ENCODE measurements around the gene CPTP. TPM values are rescaled to one million over a fixed set of nuclear protein-coding genes. Genes with fewer than 3 reads are reported as not detected.
A peak's percentile ranks its signal among the peaks of the same experiment; 100 is the strongest.

The CPTP gene
- total and polyA plus RNA-seq, 7 experiments from 2014 or later = 11.5 to 29.3 (median 19.1) TPM

DNA sequence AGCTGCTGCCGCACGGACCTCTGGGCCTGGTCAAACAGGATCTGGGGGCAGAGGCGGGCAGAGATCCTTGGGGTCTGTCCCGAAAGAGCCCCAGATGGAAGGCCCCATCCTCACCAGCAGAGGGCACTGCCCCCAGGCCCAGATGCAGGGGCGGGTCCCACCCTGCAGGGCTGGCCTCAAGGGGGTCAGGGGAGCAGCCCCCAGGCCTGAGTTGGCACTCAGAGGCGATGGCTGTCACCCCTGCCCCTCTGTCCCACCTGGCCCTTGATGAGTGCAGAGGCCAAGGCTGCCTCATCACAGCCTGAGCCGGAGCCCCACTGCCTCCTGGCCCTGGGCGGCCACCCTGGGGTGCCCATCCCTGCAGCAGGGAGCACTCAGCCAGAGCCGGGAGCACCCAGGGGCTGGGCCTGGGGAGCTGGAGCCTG is 22.6 kb upstream of the CPTP start:
- DNase-seq = no peak
- Mint-ChIP-seq H3K27me3 (no peaks in the 10 kb centered on the region), H3K4me1 (peaks cover 11 to 22% (median 16%) of the 10 kb centered on the region in 7 donors), H3K4me3 (no peak overlapping the region), H3K27ac (no peak overlapping the region), H3K9me3 (peaks cover 0 to under 1% (median 0%) of the 10 kb centered on the region in 11 donors), H3K36me3 (peaks cover 0 to 4% (median 0%) of the 10 kb centered on the region in 5 donors)
- CTCF ChIA-PET = no interaction called here
- peaks cover 0 to 4% (median 0%) of the 10 kb centered on the region in 3 experiments for H3K36me3 ChIP-seq (ENCODE audit: control insufficient read depth in 2 of 3, insufficient read depth in 3 of 3, low read length in 3 of 3)
- POLR2A ChIA-PET = no interaction called here
- ATAC-seq = no peak
- peaks cover 21 to 25% of the 10 kb centered on the region in 2 donors for H3K4me1 ChIP-seq (ENCODE audit: control insufficient read depth in 2 of 2, insufficient read depth in 2 of 2, low read length in 2 of 2)
- H3K9me3 ChIP-seq (ENCODE audit: control insufficient read depth in 2 of 3, low read length in 3 of 3) = no peaks in the 10 kb centered on the region
- intact Hi-C loops (cut with micrococcal nuclease) = loop anchor here in 1 of 2 donors (10.0 kb wide), 1 partner anchor 287 kb away; the partner anchor contains the start of gene ISG15
- no peaks in the 10 kb centered on the region for H3K27me3 ChIP-seq (ENCODE audit: control insufficient read depth in 2 of 2, insufficient read depth in 2 of 2, low read length in 2 of 2)
- H3K27ac ChIP-seq (ENCODE audit: low read depth, low read length) = no peak overlapping the region
- H3K4me3 ChIP-seq (ENCODE audit: low read length) = no peak overlapping the region

DNA sequence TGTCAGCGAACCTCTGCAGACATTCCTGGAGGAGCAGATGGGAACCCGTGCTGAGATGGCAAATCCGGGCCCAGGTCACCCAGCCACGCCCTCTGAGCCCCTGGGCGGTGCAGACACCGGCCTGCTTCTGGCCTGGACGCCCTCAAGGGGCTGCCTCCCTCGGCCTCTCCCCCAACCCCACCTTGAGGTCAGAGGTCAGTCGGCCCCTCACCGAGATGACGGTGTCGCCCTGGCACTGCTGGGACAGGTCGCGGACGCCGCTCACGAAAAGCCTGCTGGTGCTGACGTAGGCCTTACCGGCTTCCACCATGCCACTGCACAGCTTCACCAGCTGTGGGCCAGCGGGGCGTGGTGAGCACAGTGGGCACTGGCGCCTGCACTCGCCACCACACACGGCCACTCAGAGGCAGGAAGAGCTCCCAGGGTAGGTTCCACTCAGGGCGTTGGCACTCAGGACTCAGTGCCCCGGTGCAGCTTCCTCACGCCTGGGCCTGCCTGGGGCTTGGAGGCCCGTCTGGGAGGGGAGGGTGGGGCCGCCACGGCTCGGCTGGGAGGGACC is 21.6 kb upstream of the CPTP start:
- no peaks in the 10 kb centered on the region for H3K27me3 Mint-ChIP-seq
- no peak overlapping the region for H3K4me3 Mint-ChIP-seq
- H3K27ac ChIP-seq (ENCODE audit: low read depth, low read length) = no peak overlapping the region
- H3K36me3 ChIP-seq (ENCODE audit: control insufficient read depth in 2 of 3, insufficient read depth in 3 of 3, low read length in 3 of 3) = peaks cover 0 to 1% (median 0%) of the 10 kb centered on the region in 3 experiments
- ChIA-PET CTCF (no interaction called here), POLR2A (interaction anchor here (1.3 kb wide), 1 partner anchor 11 kb away, joined by 3 read pairs; no protein-coding TSS in a partner anchor)
- H3K4me1 ChIP-seq (ENCODE audit: control insufficient read depth in 2 of 2, insufficient read depth in 2 of 2, low read length in 2 of 2) = peaks cover 23 to 29% of the 10 kb centered on the region in 2 donors
- ATAC-seq (no peak), DNase-seq (no peak)
- H3K4me1 Mint-ChIP-seq = peaks cover 11 to 24% (median 18%) of the 10 kb centered on the region in 7 donors
- no peaks in the 10 kb centered on the region for H3K27me3 ChIP-seq (ENCODE audit: control insufficient read depth in 2 of 2, insufficient read depth in 2 of 2, low read length in 2 of 2)
- no peak overlapping the region for H3K27ac Mint-ChIP-seq
- H3K9me3 Mint-ChIP-seq = peaks cover 0 to 2% (median 0%) of the 10 kb centered on the region in 11 donors
- intact Hi-C loops (cut with micrococcal nuclease) = loop anchor here in 1 of 2 donors (10.0 kb wide), 1 partner anchor 288 kb away; the partner anchor contains the start of gene ISG15
- H3K36me3 Mint-ChIP-seq = peaks cover 0 to 4% (median 0%) of the 10 kb centered on the region in 5 donors
- H3K9me3 ChIP-seq (ENCODE audit: control insufficient read depth in 2 of 3, low read length in 3 of 3) = no peaks in the 10 kb centered on the region
- no peak overlapping the region for H3K4me3 ChIP-seq (ENCODE audit: low read length)

DNA sequence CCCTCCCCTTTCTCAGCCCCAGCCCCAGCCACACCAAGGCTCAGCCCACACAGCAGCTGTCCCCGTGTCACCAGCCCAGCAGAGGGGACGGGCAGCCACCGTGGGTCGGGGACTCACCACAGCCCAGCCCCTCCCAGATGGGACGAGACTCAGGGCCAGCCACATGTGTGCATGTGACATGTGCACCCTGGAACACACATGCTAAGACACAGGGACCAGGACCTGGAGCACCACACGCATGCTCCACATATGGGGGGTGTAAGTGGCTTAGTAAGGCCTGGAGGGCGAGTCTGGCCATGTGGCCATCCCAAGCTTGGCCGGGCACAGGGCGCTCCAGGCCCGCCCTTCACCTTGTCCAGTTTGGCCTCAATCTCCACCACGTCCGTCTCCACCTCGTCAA is 20.9 kb upstream of the CPTP start:
- Histone ChIP-seq H3K9me3 (ENCODE audit: control insufficient read depth in 2 of 3, low read length in 3 of 3) (no peaks in the 10 kb centered on the region), H3K4me3 (ENCODE audit: low read length) (no peak overlapping the region), H3K4me1 (ENCODE audit: control insufficient read depth in 2 of 2, insufficient read depth in 2 of 2, low read length in 2 of 2) (peaks cover 23 to 29% of the 10 kb centered on the region in 2 donors), H3K27me3 (ENCODE audit: control insufficient read depth in 2 of 2, insufficient read depth in 2 of 2, low read length in 2 of 2) (no peaks in the 10 kb centered on the region), H3K36me3 (ENCODE audit: control insufficient read depth in 2 of 3, insufficient read depth in 3 of 3, low read length in 3 of 3) (no peaks in the 10 kb centered on the region), H3K27ac (ENCODE audit: low read depth, low read length) (no peak overlapping the region)
- ChIA-PET POLR2A (interaction anchor here (0.9 to 1.3 kb wide), 2 partner anchors 12 to 50 kb away, joined by 3 read pairs; no protein-coding TSS in a partner anchor), CTCF (interaction anchor here (0.6 kb wide), 1 partner anchor 150 kb away, joined by 6 read pairs; no protein-coding TSS in a partner anchor)
- intact Hi-C loops (cut with micrococcal nuclease) = loop anchor here in 1 of 2 donors (10.0 kb wide), 1 partner anchor 289 kb away; the partner anchor contains the start of gene ISG15
- Mint-ChIP-seq H3K4me1 (peaks cover 11 to 24% (median 18%) of the 10 kb centered on the region in 7 donors), H3K9me3 (peaks cover 0 to 2% (median 0%) of the 10 kb centered on the region in 11 donors), H3K36me3 (peaks cover 0 to 4% (median 0%) of the 10 kb centered on the region in 5 donors), H3K27ac (no peak overlapping the region), H3K4me3 (peak overlapping the region in 1 of 10 donors; percentile 56), H3K27me3 (no peaks in the 10 kb centered on the region)
- ATAC-seq (no peak), DNase-seq (no peak)

DNA sequence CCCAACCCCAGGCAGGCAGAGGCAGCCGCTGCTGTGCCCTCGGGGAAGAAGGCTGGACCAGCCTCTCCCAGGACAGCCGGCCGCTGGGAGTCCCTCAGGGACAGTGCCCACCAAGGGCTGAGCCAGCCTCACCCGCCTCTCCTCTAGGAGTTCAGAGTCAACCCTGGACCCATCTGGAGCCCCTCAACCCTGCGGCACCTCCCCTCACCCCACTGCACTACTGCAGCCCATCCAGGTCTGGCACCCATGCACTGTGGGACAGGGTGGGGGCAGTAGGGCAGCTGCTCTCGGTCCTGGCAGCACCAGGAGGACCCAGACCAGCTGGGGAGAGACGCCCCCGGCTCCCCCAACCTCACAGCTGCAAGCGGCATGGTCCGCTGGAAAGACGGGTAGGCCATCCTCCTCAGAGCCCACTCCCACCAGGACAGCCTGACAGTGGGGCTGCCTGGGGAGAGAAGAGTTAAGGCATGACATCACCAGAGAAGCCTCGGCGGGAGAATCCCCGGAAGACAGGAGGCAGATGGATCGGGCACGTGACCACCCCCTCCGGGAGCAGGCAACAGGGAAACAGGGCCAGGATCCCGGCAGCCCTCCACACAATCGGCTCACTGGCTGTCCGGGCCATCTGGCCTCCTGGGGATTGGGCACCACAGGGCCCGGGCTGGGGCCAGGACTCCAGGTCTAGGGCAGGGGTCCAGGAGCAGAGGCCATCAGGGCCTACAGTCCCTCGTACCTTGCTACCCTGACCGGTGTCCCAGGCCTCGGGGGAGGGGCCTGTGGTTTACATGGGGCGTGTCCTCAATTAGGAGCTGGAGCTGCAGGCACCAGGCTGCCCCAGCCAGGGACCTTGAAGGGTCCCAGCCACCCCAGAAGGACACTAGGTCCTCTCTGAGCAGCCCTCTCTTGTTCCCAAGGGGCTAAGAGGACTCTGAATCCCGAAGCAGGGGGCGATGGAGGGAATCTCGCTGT is 20.0 kb upstream of the CPTP start:
- Histone ChIP-seq H3K27me3 (ENCODE audit: control insufficient read depth in 2 of 2, insufficient read depth in 2 of 2, low read length in 2 of 2) (no peaks in the 10 kb centered on the region), H3K36me3 (ENCODE audit: control insufficient read depth in 2 of 3, insufficient read depth in 3 of 3, low read length in 3 of 3) (no peaks in the 10 kb centered on the region), H3K9me3 (ENCODE audit: control insufficient read depth in 2 of 3, low read length in 3 of 3) (no peaks in the 10 kb centered on the region), H3K4me3 (ENCODE audit: low read length) (peak overlapping the region; percentile 53), H3K27ac (ENCODE audit: low read depth, low read length) (peak overlapping the region; percentile 57), H3K4me1 (ENCODE audit: control insufficient read depth in 2 of 2, insufficient read depth in 2 of 2, low read length in 2 of 2) (peaks cover 28 to 34% of the 10 kb centered on the region in 2 donors)
- ATAC-seq (no peak), DNase-seq (no peak)
- ChIA-PET POLR2A (interaction anchor here (0.6 to 1.3 kb wide), 8 partner anchors 14 to 202 kb away, joined by 3 to 6 read pairs (median 3); partner anchors contain the start of gene AURKAIP1), CTCF (interaction anchor here (0.5 to 1.0 kb wide), 6 partner anchors 44 to 202 kb away, joined by 3 to 4 read pairs (median 4); no protein-coding TSS in a partner anchor)
- Mint-ChIP-seq H3K4me3 (peak overlapping the region; percentile 42 to 91 (median 85)), H3K4me1 (peaks cover 11 to 24% (median 18%) of the 10 kb centered on the region in 7 donors), H3K36me3 (peaks cover 0 to 4% (median 0%) of the 10 kb centered on the region in 5 donors), H3K9me3 (peaks cover 0 to 2% (median 0%) of the 10 kb centered on the region in 11 donors), H3K27me3 (no peaks in the 10 kb centered on the region), H3K27ac (peak overlapping the region in 7 of 9 donors; percentile 38 to 87 (median 68))
- intact Hi-C loops (cut with micrococcal nuclease) = loop anchor here (1.0 to 10.0 kb wide), 5 partner anchors 52 to 292 kb away; partner anchors contain the start of genes ISG15 (in 2 of the 2) and ATAD3A (in 1 of the 2)

DNA sequence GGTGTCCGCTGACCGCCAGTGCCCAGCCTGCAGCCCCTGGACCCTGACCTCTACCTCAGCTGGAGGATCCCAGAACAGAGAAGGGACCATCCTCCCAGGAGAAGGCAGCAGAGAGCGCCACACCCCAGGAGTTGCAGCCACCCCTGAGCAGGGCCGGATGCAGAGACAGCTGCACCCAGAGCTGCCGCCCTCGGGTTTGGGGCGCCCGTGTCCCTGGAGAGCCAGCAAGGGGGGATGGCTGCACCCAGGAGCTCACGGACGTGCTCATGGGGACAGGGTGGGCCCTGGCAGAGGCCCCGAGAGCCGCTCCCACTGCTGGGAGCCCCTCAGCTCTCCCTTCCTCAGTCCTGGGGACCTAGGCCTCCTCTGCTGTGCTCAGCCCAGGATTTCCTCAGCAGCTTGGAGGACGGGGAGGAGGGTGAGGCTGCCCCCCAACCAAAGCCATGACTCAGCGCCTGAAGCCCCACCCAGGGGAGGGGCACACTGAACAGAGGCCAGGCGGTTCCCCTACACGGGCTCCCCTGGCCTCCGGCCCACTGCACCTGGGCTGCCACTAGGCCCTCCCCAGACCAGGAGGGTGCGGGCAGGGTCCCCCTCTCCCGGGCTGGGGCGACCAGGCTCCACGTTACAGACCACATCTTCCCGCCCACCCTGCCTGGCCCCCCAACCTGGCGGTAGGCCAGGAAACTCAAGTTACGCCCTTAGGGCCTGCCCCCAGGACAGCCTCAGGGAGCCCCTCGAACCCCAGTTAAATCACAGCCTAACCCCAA is 19.1 kb upstream of the CPTP start:
- no peaks in the 10 kb centered on the region for H3K27me3 Mint-ChIP-seq
- H3K4me1 Mint-ChIP-seq = peaks cover 11 to 24% (median 17%) of the 10 kb centered on the region in 7 donors
- H3K27ac Mint-ChIP-seq = peak overlapping the region; percentile 37 to 88 (median 83)
- ChIA-PET POLR2A (interaction anchor here (0.6 to 1.3 kb wide), 7 partner anchors 15 to 203 kb away, joined by 3 to 6 read pairs (median 3); partner anchors contain the start of gene AURKAIP1), CTCF (interaction anchor here (0.5 to 1.0 kb wide), 7 partner anchors 15 to 203 kb away, joined by 3 to 4 read pairs (median 3); no protein-coding TSS in a partner anchor)
- peaks cover 31 to 34% of the 10 kb centered on the region in 2 donors for H3K4me1 ChIP-seq (ENCODE audit: control insufficient read depth in 2 of 2, insufficient read depth in 2 of 2, low read length in 2 of 2)
- H3K27ac ChIP-seq (ENCODE audit: low read depth, low read length) = peak overlapping the region; percentile 57
- H3K27me3 ChIP-seq (ENCODE audit: control insufficient read depth in 2 of 2, insufficient read depth in 2 of 2, low read length in 2 of 2) = no peaks in the 10 kb centered on the region
- DNase-seq (peak; percentile 41 to 63 (median 60)), ATAC-seq (peak; percentile 26)
- peaks cover 0 to 4% (median 0%) of the 10 kb centered on the region in 5 donors for H3K36me3 Mint-ChIP-seq
- intact Hi-C loops (cut with micrococcal nuclease) = loop anchor here (1.0 to 10.0 kb wide), 5 partner anchors 53 to 293 kb away; partner anchors contain the start of genes ISG15 (in 2 of the 2) and ATAD3A (in 1 of the 2)
- peak overlapping the region; percentile 82 to 94 (median 88) for H3K4me3 Mint-ChIP-seq
- no peaks in the 10 kb centered on the region for H3K9me3 ChIP-seq (ENCODE audit: control insufficient read depth in 2 of 3, low read length in 3 of 3)
- H3K9me3 Mint-ChIP-seq = peaks cover 0 to 2% (median 0%) of the 10 kb centered on the region in 11 donors
- H3K36me3 ChIP-seq (ENCODE audit: control insufficient read depth in 2 of 3, insufficient read depth in 3 of 3, low read length in 3 of 3) = peaks cover 0 to 5% (median 0%) of the 10 kb centered on the region in 3 experiments
- peak overlapping the region; percentile 53 for H3K4me3 ChIP-seq (ENCODE audit: low read length)

Measured in naive thymus-derived CD4-positive, alpha-beta T cell (primary cell).